ENCODE data around the gene LRRC26.

Gene LRRC26

GRCh38 chr9:137174722-137175293 is 5.0 kb upstream of the LRRC26 start:
- peaks cover 4% of the 10 kb centered on the region; the same call in 1 of the 2 replicates for H3K36me3 ChIP-seq (ENCODE audit: insufficient read depth, low read length)
- H3K9me2 ChIP-seq (ENCODE audit: low read depth, low read length) = no peaks in the 10 kb centered on the region
- no peak for TF ChIP-seq EZH2 (IDR thresholded peaks at IDR 0.05; ENCODE audit: borderline replicate concordance, low read length)
- TF ChIP-seq CTCF (IDR thresholded peaks at IDR 0.05; ENCODE audit: low read length) = no peak
- H3K4me3 ChIP-seq (ENCODE audit: low read depth, low read length, poor library complexity, severe bottlenecking) = no peak overlapping the region
- H3K9me3 ChIP-seq (ENCODE audit: low read length) = no peaks in the 10 kb centered on the region
- no peaks in the 10 kb centered on the region for H4K20me1 ChIP-seq (ENCODE audit: insufficient read depth, low read length)
- H3K4me2 ChIP-seq (ENCODE audit: low read length) = peak overlapping the region; percentile 20; the same call in 1 of the 2 replicates
- H3K9ac ChIP-seq (ENCODE audit: low read length) = no peak overlapping the region
- no peaks in the 10 kb centered on the region for H3K79me2 ChIP-seq (ENCODE audit: insufficient read depth, low read length)
- H3K27ac ChIP-seq (ENCODE audit: low read depth, low read length, poor library complexity, severe bottlenecking) = no peak overlapping the region
- peaks cover 7% of the 10 kb centered on the region; the same call in 1 of the 2 replicates for H3K27me3 ChIP-seq (ENCODE audit: insufficient read depth, low read length)
- peaks cover 17% of the 10 kb centered on the region for H3K4me1 ChIP-seq (ENCODE audit: insufficient read depth, low read length, severe bottlenecking)
- H3F3A ChIP-seq (ENCODE audit: insufficient read depth, low read length) = peaks cover 4% of the 10 kb centered on the region; the same call in 1 of the 2 replicates
- H2AFZ ChIP-seq (ENCODE audit: low read length) = no peak overlapping the region

GRCh38 chr9:137173796-137174664 is 4.2 kb upstream of the LRRC26 start:
- H2AFZ ChIP-seq (ENCODE audit: low read length) = no peak overlapping the region
- TF ChIP-seq EZH2 (IDR thresholded peaks at IDR 0.05; ENCODE audit: borderline replicate concordance, low read length) (no peak), CTCF (IDR thresholded peaks at IDR 0.05; ENCODE audit: low read length) (no peak)
- H3K36me3 ChIP-seq (ENCODE audit: insufficient read depth, low read length) = no peaks in the 10 kb centered on the region
- no peak overlapping the region for H3K4me3 ChIP-seq (ENCODE audit: low read depth, low read length, poor library complexity, severe bottlenecking)
- peak overlapping the region; percentile 20; the same call in 1 of the 2 replicates for H3K4me2 ChIP-seq (ENCODE audit: low read length)
- no peak overlapping the region for H3K9ac ChIP-seq (ENCODE audit: low read length)
- H3K27me3 ChIP-seq (ENCODE audit: insufficient read depth, low read length) = peaks cover 7% of the 10 kb centered on the region; the same call in 1 of the 2 replicates
- no peaks in the 10 kb centered on the region for H3K79me2 ChIP-seq (ENCODE audit: insufficient read depth, low read length)
- H3F3A ChIP-seq (ENCODE audit: insufficient read depth, low read length) = peaks cover 4% of the 10 kb centered on the region; the same call in 1 of the 2 replicates
- H3K9me2 ChIP-seq (ENCODE audit: low read depth, low read length) = no peaks in the 10 kb centered on the region
- peaks cover 20% of the 10 kb centered on the region for H3K4me1 ChIP-seq (ENCODE audit: insufficient read depth, low read length, severe bottlenecking)
- no peaks in the 10 kb centered on the region for H4K20me1 ChIP-seq (ENCODE audit: insufficient read depth, low read length)
- no peaks in the 10 kb centered on the region for H3K9me3 ChIP-seq (ENCODE audit: low read length)
- H3K27ac ChIP-seq (ENCODE audit: low read depth, low read length, poor library complexity, severe bottlenecking) = no peak overlapping the region

GRCh38 chr9:137172901-137173795 is 3.3 kb upstream of the LRRC26 start:
- no peak overlapping the region for H3K4me3 ChIP-seq (ENCODE audit: low read depth, low read length, poor library complexity, severe bottlenecking)
- TF ChIP-seq EZH2 (IDR thresholded peaks at IDR 0.05; ENCODE audit: borderline replicate concordance, low read length) (no peak), CTCF (IDR thresholded peaks at IDR 0.05; ENCODE audit: low read length) (no peak)

More at GRCh38 chr9:137172901-137173795, 3.3 kb upstream of the LRRC26 start:
- H2AFZ ChIP-seq (ENCODE audit: low read length) = no peak overlapping the region
- H4K20me1 ChIP-seq (ENCODE audit: insufficient read depth, low read length) = no peaks in the 10 kb centered on the region
- H3K9me3 ChIP-seq (ENCODE audit: low read length) = no peaks in the 10 kb centered on the region
- H3K27ac ChIP-seq (ENCODE audit: low read depth, low read length, poor library complexity, severe bottlenecking) = no peak overlapping the region
- H3K9me2 ChIP-seq (ENCODE audit: low read depth, low read length) = no peaks in the 10 kb centered on the region
- H3K79me2 ChIP-seq (ENCODE audit: insufficient read depth, low read length) = no peaks in the 10 kb centered on the region
- H3K9ac ChIP-seq (ENCODE audit: low read length) = no peak overlapping the region
- no peak overlapping the region for H3K4me2 ChIP-seq (ENCODE audit: low read length)
- peaks cover 4% of the 10 kb centered on the region; the same call in 1 of the 2 replicates for H3F3A ChIP-seq (ENCODE audit: insufficient read depth, low read length)
- H3K4me1 ChIP-seq (ENCODE audit: insufficient read depth, low read length, severe bottlenecking) = peaks cover 21% of the 10 kb centered on the region
- no peaks in the 10 kb centered on the region for H3K36me3 ChIP-seq (ENCODE audit: insufficient read depth, low read length)
- peaks cover 7% of the 10 kb centered on the region; the same call in 1 of the 2 replicates for H3K27me3 ChIP-seq (ENCODE audit: insufficient read depth, low read length)

Measured in OCI-LY1 (cell line).